Medulla oblongata (tissue), 1 donor: ENCODE data around the gene EFNB2.

Source experiments
- DNase-seq: peaks from one replicate; pipeline ENCODE4 v3.0.0-alpha.2; 2015; ENCODE audit errors: extremely low spot score

The EFNB2 gene

DNA sequence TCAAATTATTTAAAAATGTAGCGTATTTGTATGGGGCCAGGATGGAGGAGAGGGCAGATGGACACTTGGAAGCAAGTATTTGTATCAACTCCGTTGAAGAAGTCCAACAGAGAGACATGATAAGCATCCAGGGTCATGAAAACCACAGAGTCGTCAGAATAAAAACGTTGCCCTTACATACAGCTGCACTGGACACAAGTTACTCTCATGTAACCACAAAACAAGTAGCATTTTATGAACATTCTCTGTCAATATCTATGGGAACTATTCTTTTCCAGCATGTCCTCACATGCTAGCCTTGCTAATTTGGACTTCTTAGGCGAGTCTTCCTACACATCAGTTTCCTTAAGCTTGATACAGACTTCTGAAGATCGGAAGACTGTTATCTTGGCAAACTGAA lies 35.0 kb downstream of the EFNB2 start:
- DNase-seq = no peak

DNA sequence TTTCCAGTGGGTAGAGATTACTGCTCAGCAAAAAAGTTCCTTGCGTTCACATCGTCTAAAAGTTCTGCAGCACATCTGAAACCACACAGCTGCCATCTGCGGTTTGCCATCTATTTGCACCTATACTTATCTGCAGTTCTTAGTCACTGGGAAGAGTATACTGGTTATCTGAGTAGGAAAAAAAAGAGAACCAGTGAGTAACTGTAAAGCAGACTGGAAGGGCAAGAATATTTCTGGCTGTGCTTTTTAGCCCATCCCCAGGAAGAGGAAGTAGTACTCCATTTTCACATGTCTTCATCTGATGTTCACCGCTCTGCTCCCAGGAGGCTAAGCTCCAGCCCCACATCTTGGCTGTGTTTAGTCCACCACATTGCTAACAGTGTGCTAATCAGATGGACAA lies 35.6 kb downstream of the EFNB2 start:
- peak; percentile 58 for DNase-seq

DNA sequence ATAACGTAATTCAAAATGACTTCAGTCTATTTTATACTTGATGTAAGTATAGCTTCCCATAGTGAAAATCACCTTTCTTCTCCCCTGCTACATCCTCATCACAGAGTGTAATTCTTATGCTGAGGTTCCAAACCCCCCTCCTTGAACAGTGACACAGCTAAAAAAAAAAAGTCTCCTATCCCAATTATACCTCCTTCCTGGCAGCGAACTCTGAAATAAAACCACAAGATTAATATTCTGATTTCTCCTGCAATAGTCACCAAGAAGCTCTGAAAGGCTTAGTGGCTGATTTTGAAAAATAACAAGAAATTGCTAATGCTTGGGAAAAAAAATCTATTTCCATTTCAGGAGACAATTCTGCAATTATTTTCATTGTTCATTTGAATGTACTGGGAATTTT lies 36.3 kb downstream of the EFNB2 start:
- no peak for DNase-seq

DNA sequence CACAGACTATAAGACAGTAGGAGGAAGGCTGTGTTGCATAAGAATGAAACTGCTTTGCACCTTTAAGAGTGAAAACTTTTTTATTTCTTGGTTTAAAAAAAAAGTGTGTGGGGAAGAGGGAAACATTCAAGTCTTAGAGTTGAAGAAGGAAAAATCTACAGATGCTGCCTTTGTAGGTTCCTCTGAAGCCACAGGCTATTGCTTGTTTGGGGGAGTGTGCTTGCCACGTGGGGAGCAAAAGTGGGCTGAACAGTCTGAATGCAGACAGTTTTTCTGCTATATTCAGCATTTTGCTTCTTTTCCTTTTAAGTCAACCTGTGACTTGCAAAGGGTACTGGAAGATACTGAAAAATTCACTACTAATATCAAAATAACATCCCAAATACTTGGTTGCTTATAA lies 36.9 kb downstream of the EFNB2 start:
- peak; percentile 82 for DNase-seq

DNA sequence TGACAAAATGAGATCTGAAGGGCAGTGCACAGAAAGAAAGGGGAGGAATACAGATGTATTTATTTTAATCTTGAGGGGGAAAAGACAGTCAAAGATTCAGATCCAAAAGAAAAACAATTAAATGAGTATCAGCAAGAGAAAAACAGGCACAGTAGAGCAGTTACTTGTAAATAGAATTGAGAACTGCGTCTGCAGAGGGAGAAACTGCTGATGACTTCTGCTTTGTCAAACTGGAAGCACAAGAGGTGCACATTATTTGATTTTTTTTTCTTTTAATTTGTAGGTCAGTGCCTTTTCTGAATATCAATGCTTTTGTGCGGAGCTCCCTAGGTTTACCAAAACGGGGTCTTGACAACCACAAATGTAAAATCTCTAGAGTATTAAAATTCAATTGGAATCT lies 37.3 kb downstream of the EFNB2 start:
- peak; percentile 68 for DNase-seq

DNA sequence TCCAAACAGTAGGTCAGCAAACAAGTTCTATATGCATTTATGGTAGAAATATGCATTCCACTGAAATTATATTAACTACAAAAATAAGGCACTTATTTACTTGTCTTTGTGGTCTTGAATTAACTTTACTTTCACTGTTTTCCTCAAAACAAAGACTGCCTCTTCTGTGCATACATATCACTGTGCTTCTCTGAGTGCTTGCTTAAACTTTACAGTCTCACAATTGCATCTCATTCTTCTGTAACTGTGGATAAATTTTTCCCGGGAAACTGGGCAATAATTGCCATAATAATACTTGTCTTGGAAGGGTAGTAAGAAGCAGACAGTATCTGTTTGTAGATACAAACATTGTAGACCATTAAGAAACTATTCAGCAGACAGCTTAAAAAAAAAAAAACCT lies 38.4 kb downstream of the EFNB2 start:
- DNase-seq = no peak

DNA sequence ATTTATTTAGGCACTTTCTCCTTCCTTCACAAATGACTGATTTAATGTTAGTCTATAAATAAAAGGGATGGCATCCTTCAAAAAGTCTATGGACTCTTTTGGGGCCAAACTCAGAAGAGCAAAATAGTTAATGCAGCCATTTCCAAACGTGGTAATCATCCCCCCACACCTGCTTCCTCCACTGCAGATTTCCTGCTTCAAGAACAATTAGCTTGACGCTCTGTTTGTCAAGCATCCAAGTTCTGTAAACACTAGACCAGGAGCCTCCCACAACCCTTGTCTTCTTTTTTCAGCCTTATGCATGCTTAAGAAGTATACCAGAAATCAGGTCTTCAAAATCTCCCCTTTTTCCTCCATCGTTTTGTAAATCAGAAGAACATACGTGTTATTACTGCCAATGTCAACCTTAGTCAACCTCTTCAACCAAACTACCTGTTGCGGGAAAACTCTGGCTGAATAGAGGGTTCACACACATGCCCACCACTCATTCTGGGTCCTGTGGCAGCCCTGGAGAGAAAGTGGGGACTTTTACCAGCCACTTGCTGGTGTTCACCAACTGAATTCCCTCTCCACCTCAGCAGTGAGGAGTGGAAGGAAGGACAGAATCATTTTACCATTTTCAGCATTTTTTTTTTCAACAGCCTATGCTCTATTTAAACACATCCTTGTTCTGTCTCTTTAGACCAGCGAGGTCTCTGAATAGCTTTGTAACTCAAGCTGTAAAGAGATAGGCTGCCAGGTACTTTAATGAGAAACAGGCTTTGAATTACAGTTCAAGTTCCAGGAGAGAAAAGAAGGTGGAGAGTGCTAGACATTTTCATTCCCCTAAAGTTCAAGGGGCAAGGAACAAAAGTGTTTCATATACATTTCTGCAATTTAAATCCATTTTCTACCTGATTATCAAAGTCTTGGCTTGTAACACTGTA lies 39.1 kb downstream of the EFNB2 start:
- no peak for DNase-seq

DNA sequence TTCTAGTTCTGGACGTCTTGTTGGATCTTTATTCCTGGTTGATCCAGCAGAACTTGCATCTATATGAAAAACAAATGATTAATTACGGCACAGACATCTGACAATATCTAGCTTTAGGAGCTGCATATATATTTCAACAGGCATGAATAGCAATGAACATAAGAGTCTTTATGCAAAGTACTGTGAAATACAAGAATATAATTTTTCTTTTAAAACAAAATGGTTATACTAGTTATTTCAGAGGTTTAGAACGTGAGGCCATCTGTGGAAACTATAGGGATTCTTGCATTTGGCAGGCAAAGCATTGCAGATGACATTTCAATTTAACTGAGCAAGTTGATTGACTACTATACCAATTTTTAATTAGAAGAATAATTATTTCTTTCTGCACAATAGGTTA lies 40.5 kb downstream of the EFNB2 start:
- DNase-seq = no peak

DNA sequence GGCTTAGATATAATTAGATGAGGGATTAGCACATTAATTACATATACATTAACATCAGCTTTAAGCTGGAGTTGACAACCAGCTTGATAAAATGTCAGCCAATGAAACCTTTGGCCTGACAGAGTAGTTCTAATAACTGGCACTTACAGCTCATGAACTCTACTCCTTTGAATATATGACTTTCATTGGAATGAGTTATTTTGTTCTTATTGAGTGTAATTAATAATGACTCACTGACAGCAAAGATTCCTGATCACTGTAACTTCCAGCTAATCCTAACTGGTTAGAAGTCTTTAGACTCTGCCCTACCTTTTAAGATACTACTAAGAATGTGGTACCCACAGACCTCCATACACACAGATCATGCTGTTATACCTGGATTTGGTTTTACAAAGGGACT lies 41.0 kb downstream of the EFNB2 start:
- no peak for DNase-seq

DNA sequence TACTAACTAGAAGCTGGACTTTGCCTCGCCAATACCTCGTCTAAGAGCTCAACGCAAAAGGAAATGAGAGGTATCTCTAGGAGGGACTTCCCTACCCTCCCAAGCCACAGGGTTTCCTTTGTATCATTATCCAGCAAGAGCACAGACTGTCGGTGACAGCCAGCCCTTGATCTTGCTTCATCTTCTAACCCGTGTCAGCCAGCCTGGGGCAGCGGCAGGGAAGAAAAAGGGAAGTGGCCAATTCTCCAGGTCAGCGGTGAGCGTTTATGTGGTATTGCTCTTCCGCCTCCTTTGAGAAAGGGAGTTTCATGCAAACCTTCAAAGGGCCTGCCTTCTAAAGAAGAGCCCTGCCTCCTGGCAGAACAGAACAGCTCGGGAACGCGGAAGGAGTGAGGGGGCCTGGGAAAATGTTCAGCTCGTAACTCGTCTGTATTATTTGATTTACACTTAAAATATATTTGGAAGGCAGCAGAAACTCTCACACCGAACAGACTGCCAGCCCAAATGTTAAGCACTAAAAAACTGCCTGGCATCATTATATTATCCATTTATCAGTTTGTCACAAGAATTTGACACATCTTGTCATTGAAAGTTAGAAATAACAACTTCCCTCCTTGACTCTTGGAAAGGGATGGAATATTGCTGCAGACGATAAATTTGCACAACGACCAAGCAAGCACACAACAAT lies 41.8 kb downstream of the EFNB2 start:
- peak; percentile 76 for DNase-seq

DNA sequence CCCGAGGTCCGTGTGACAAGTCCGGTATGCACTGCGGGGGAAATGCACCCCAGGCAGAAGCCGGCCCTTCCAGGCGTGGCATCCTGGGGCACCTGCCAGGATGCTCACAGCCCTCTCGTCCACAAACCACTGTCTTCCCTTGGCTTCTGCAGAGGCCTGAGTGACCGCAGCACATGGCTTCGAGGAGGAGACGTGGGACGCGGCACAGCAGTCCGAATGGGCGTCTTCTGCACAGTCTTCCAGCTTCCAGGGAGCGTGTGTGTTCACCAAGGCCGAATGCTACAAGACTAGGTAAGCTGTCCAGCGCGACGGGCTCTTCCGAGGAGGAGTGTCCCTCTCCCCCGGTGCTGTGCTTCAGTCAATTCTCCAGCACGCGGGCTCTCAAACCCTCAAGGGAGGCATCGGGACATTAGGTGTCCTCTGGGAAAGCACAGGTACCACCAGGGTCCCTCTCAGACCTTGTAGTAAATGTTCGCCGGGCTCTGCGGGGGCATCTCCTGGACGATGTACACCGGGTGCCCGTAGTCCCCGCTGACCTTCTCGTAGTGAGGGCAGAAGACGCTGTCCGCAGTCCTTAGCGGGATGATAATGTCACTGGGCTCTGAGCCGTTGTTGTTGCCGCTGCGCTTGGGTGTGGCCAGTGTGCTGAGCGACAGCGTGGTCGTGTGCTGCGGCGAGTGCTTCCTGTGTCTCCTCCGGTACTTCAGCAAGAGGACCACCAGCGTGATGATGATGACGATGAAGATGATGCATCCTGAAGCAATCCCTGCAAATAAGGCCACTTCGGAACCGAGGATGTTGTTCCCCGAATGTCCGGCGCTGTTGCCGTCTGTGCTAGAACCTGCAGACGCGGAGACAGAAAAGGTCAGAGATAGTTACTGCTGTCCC lies 42.6 kb downstream of the EFNB2 start:
- no peak for DNase-seq

DNA sequence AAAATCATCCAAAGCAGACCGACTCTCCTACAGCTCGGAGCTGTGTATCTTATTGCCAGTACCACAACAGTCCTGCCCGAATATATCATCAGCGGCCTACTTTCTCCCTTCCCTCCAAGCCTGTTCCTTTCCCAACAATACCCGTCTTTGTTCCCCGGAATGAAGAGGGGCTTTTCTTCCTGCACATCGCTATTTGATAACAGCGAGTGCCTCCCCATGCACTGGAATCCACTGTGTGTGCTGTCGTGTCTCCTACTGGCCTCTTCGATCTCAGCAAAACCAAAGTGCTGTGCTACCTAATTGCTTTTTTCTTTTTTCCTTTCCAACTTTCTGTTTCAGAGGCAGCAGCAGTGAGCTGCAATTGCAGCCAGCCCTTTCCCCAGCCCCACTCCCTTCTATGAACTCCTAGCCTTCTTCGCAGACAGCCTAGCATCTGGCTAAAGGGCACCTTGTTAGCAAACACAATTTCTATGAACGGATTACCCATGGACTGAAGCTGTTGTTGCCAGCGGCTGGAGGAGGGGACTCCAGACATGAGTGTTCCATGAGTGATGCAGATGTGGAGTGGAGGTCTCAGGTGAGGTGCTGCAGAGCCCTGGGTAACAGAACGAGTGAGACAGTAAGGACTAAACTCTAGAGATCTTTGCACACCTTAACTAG lies 43.4 kb downstream of the EFNB2 start:
- peak; percentile 93 for DNase-seq

DNA sequence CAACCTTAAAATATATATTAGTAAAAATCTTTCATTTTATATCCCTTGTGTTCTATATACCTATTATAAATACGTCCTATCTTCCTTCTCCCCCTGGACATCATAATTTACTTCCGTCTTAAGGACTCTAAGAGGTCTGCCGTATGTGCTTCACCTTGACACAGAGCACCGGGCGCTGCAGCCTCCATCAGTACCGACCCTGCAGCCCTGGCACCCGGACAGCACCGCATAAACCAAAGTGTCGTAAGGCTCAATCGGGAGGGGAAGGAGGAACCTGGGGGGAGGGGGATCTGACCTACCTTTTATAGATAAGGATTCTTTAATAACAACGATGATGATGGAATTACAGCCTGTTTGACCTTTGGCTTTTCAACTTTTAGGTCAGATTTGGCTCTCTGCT lies 44.0 kb downstream of the EFNB2 start:
- DNase-seq = no peak

DNA sequence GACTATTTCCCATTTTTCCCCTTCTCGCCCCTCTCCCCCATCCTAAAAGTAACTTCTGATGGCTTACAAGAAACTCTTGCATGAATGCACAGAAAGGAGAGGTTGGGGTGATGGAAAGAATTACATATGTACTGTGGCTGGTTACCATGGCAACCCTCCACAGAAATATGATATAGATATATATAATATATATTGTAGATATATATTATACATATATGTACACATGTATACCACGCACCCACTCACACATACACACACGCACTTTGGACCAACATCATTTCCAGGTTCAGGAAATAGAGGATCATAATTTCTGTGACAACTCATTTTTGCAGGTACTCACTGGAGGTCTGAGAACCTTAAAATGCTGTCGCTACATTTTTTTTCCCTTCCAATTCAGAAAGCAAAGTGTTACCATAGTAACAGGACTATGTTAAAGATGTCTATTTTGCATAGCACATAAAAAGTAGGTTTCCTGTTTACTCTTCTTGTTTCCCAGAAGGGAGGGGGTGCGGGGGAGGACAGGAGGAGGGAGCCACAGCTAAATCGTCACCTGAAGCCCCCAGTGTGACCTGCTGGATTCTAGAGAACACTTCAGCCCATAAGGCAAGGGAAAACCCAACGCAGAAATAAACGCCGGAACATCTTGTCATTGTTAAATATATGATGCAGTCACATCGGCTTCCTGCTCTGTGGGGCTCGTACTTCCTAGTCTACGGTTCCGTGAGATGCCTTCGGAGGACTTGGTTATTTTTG lies 44.7 kb downstream of the EFNB2 start:
- DNase-seq = no peak

DNA sequence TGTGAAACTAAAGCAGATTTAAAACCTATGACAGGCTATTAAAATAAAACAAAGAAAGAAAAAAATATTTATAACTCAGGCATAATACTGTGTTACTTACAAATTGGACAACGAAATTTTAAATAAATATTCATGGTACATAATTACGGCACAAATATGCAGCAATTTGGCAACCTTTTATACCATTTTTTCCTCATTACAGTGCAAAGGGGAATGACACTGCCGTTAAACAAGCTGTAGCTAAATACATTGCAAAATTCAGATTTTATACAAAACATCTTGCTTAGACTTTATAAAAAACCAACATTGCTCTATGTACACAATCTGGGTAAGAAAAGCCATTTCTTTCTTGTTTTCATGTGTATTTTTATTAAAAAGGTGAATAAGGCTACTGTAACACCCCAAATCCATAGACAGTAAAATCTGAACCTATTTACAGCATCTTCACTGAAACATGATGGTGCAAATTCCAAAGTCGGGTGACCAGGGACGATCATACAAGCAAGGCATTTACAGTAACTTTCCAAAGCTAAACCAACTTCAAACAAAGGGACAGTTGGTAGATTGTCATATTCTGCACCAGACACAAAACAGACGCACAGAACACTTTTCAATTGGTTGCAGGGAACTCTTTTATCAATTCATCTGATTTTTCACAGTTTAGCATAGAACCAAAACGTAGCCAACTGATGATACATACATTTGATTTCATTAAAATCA lies 45.5 kb downstream of the EFNB2 start:
- DNase-seq = no peak

DNA sequence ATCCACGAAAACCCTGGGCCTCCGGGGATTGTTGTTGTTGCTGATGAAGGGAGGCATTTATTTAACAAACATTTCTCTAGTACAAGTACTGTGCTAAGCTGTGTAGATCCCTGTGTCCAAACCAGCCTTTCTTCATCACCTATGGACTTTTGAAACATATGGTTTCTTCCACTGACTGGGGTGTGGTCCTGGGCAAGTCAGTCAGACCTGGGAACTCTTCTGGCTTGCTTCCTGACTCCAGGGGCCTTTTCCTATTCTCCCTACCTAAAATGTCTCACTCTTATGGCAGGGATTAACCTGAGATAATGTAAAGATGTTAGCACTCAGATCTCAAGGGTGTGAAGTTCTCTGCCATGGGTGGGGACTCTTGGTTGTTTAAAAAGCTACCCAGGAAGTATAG lies 46.8 kb downstream of the EFNB2 start:
- DNase-seq = no peak

DNA sequence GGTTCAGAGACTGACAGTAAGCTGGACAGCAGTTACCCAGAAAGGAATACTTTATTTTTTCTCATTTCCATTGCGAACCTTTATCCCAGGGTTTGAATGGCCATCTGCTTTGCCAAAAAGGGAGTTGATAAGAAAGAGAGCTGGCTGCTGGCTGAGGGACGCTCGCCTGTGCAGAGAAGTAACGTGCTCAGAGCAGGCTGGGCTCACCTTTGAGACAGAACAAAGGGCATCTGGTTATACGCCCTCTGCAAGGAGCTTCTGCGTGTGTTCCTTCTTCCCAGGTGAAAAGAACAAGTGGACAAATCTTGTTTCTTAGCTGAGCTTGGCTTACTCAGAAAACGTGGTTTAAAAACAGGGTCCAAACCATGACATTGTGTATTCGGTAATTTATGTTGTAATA lies 47.4 kb downstream of the EFNB2 start:
- no peak for DNase-seq

DNA sequence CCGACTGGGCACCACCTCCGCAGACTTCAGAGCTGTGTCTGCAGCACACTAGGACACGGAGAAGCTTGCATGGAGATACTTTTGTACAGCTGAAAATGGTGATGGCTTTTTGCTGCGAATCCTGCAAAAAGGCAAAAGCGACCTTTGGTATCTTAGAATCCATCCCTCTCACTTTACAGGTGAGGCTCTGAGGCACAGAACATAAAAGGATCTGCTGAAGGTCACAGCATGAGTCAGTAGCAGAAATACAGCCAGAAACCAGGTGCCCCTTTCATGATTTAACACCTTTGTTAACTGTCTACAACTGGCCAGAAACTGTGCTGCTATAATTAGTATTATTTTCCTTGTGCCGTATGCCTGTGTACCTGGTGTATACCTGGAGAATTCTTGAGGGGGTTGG lies 48.3 kb downstream of the EFNB2 start:
- no peak for DNase-seq

DNA sequence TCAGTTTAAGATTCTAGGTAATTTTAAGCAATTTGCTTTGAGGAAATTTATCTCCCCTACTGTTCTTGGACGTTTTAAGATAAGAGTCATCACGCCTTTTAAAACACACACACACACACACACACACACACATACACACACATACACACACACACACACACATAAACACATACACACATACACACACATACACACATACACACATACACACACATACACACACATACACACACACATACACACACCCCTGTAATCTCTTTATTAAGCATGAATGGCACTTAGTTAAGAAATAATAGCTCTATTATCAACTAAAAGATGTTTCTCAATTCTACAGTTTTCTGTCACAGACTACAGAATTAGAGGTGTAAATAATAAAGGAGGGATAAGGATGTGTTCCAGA lies 49.2 kb downstream of the EFNB2 start:
- no peak for DNase-seq

DNA sequence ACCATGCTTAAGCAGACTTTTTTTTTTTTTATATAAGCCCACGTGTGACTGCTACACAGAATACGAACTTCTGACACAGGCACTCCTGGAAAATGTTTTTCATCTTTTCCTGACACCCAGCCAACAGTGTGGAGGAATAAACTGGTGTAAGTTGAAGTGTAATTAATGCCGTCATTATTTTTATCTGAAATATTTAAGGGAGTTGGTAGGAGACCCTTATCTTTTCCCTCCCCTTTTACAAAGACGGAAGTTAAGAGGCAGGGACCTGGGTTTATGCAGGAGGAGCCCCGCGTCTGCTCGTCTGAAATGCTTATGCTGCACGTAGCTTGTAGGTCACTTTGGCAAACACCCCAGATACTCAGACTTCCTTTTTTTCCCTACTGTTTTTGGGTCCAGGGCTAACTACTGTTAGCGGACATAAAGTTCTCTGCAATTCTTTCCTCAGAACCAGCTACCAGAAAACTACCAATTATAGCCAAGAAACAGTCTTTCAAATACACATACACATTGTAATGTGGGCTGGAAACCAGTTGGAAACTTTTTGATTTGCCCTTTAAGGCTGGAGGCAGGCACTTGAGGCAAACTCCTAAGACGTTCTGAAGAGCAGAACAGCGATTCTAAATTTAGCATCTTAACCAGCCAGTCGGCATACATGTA lies 50.8 kb downstream of the EFNB2 start:
- peak; percentile 72 for DNase-seq
